Upper lobe of left lung (tissue), 4 donors: ENCODE results near the gene B4GALNT3.

Source experiments
- EP300 ChIP-seq, 4 donors: sonication (generic); formaldehyde crosslinking; IDR thresholded peaks; one replicate each; pipeline ENCODE4 v1.5.1; 2017; ENCODE audit warnings: antibody characterized with exemption in 4 of 4, control low read depth in 2 of 4
- POLR2AphosphoS5 ChIP-seq, 2 donors: sonication (generic); formaldehyde crosslinking; IDR thresholded peaks; one replicate each; pipeline ENCODE4 v1.5.1; 2017; ENCODE audit warnings: antibody characterized with exemption in 2 of 2

- TF ChIP-seq EP300 (IDR thresholded peaks at IDR 0.05) (no peak), POLR2AphosphoS5 (IDR thresholded peaks at IDR 0.05) (no peak)
Measured at GRCh38 chr12:447141-447540, 12.6 kb upstream of the B4GALNT3 start.
